GM12878 (cell line): ENCODE data around the gene UQCC5.

ENCODE experiments used
- ATF7 ChIP-seq: fragments of 450-650 bp; IDR thresholded peaks from 2 replicates; pipeline ENCODE4 v1.6.1; 2016; ENCODE audit warnings: low read depth, mild to moderate bottlenecking
- BCL11A ChIP-seq: IDR thresholded peaks from 2 replicates; pipeline ENCODE4 v1.6.1; 2011; ENCODE audit warnings: low read depth, low read length
- BHLHE40 ChIP-seq, 2 experiments: fragments of 450-650 bp in 1 of 2; IDR thresholded peaks; 2 replicates each; pipeline ENCODE4 v1.6.1; 2011 to 2017; ENCODE audit warnings: low read depth in 2 of 2, borderline replicate concordance in 1 of 2, improper control_type of control experiment in 1 of 2, low read length in 1 of 2, mild to moderate bottlenecking in 1 of 2
- CREB1 ChIP-seq: IDR thresholded peaks from 2 replicates; pipeline ENCODE4 v1.6.1; 2012; ENCODE audit warnings: low read depth, mild to moderate bottlenecking, inconsistent platforms
- EGR1 ChIP-seq, 2 experiments: IDR thresholded peaks; 1 replicate in 1 of 2; 2 replicates in 1 of 2; pipeline ENCODE4 v1.6.1; 2011 to 2012; ENCODE audit warnings: low read depth in 2 of 2, low read length in 2 of 2, borderline replicate concordance in 1 of 2, mild to moderate bottlenecking in 1 of 2, moderate library complexity in 1 of 2
- EZH2 ChIP-seq: IDR thresholded peaks from 2 replicates; pipeline ENCODE4 v1.6.1; 2012; ENCODE audit warnings: low read depth, mild to moderate bottlenecking, control low read depth, inconsistent platforms, low read length, borderline replicate concordance; ENCODE audit not compliant: control insufficient read depth
- FOS ChIP-seq: IDR thresholded peaks from 3 replicates; pipeline ENCODE4 v1.6.1; 2011; ENCODE audit warnings: borderline replicate concordance; ENCODE audit not compliant: insufficient read length; ENCODE audit errors: extremely low read depth
- FOXK2 ChIP-seq: fragments of 450-650 bp; IDR thresholded peaks from 2 replicates; pipeline ENCODE4 v1.6.1; 2017; ENCODE audit warnings: mild to moderate bottlenecking, moderate library complexity
- HDAC2 ChIP-seq: fragments of 200-600 bp; sonication (generic); IDR thresholded peaks from 2 replicates; pipeline ENCODE4 v1.6.1; 2017
- NR2C2 ChIP-seq: IDR thresholded peaks from 2 replicates; pipeline ENCODE4 v1.6.1; 2011; ENCODE audit warnings: borderline replicate concordance, low read depth; ENCODE audit not compliant: control insufficient read depth, insufficient read length
- POLR2A ChIP-seq: IDR thresholded peaks from 2 replicates; pipeline ENCODE4 v1.6.1; 2011; ENCODE audit warnings: low read depth, mild to moderate bottlenecking, low read length
- RB1 ChIP-seq: fragments of 450-650 bp; formaldehyde crosslinking; IDR thresholded peaks from 2 replicates; pipeline ENCODE4 v1.6.1; 2017; ENCODE audit warnings: mild to moderate bottlenecking, borderline replicate concordance
- WRNIP1 ChIP-seq: IDR thresholded peaks from 2 replicates; pipeline ENCODE4 v1.6.1; 2011; ENCODE audit warnings: low read depth, low read length, improper control_type of control experiment, borderline replicate concordance
- YY1 ChIP-seq: IDR thresholded peaks from 2 replicates; pipeline ENCODE4 v1.6.1; 2011; ENCODE audit warnings: low read depth, mild to moderate bottlenecking, low read length

- TF ChIP-seq NR2C2 (no peak), FOS (no peak), YY1 (no peak), RB1 (no peak), FOXK2 (no peak), CREB1 (no peak), POLR2A (no peak), EZH2 (no peak), ATF7 (no peak), HDAC2 (no peak), EGR1 (IDR thresholded peaks at IDR 0.05; ENCODE audit: borderline replicate concordance in 1 of 2, low read depth in 2 of 2, low read length in 2 of 2) (no peak), BHLHE40 (IDR thresholded peaks at IDR 0.05; ENCODE audit: borderline replicate concordance in 1 of 2, low read depth in 2 of 2, low read length in 1 of 2) (no peak), WRNIP1 (no peak), BCL11A (no peak)
Measured at GRCh38 chr3:52534281-52535183, 1.9 kb upstream of the UQCC5 start.
